ENCODE measurements around the gene ECI1. TPM values are rescaled to one million over a fixed set of nuclear protein-coding genes. Genes with fewer than 3 reads are reported as not detected.

ECI1 gene
- total RNA-seq, 4 donors from 2014 or later, result 104 to 208 (median 169) TPM

- H3K27ac ChIP-seq, result no peak overlapping the region
- H3K36me3 ChIP-seq, result peaks cover 6 to 27% of the 10 kb centered on the region in 2 donors
- no peaks in the 10 kb centered on the region for H3K27me3 ChIP-seq
- no peak for DNase-seq
- intact Hi-C loops (cut with DNase I), result no loop called here
- WGBS, 2 donors, result 84 to 89% methylated on average over 26 to 29 of the region's 30 CpGs
- no peak for TF ChIP-seq CTCF (IDR thresholded peaks at IDR 0.05)
- no peak for TF ChIP-seq POLR2A (IDR thresholded peaks at IDR 0.05)
- no peaks in the 10 kb centered on the region for H3K9me3 ChIP-seq
- H3K4me1 ChIP-seq, result no peaks in the 10 kb centered on the region
- no peak overlapping the region for H3K4me3 ChIP-seq (replicated peaks in 1 of 3)
Observed at GRCh38 chr16:2275476-2276367, 24.3 kb upstream of the ECI1 start.

- Histone ChIP-seq H3K4me3 (replicated peaks in 1 of 3) (no peak overlapping the region), H3K27ac (no peak overlapping the region), H3K36me3 (peaks cover 3 to 18% of the 10 kb centered on the region in 2 donors), H3K27me3 (no peaks in the 10 kb centered on the region), H3K4me1 (peaks cover 7 to 9% of the 10 kb centered on the region in 2 donors), H3K9me3 (no peaks in the 10 kb centered on the region)
- TF ChIP-seq POLR2A (IDR thresholded peaks at IDR 0.05) (no peak), CTCF (IDR thresholded peaks at IDR 0.05) (no peak)
- no peak for DNase-seq
- 86 to 93% methylated on average over 6 to 8 of the region's 10 CpGs for WGBS, 2 donors
- intact Hi-C loops (cut with DNase I), result no loop called here
Observed at GRCh38 chr16:2273931-2274330, 22.5 kb upstream of the ECI1 start.

- Histone ChIP-seq H3K9me3 (no peaks in the 10 kb centered on the region), H3K4me3 (replicated peaks in 1 of 3) (no peak overlapping the region), H3K4me1 (peaks cover 7 to 11% of the 10 kb centered on the region in 2 donors), H3K36me3 (peaks cover 3 to 18% of the 10 kb centered on the region in 2 donors), H3K27me3 (no peaks in the 10 kb centered on the region), H3K27ac (no peak overlapping the region)
- TF ChIP-seq POLR2A (IDR thresholded peaks at IDR 0.05) (no peak), CTCF (IDR thresholded peaks at IDR 0.05) (no peak)
- no peak for DNase-seq
- intact Hi-C loops (cut with DNase I), result no loop called here
- 87 to 94% methylated on average over 5 to 6 of the region's 16 CpGs for WGBS, 2 donors
Observed at GRCh38 chr16:2273484-2273883, 22.1 kb upstream of the ECI1 start.

- DNase-seq, result no peak
- TF ChIP-seq POLR2A (IDR thresholded peaks at IDR 0.05), result no peak
- no peak for TF ChIP-seq CTCF (IDR thresholded peaks at IDR 0.05)
Observed at GRCh38 chr16:2271848-2272461, 20.6 kb upstream of the ECI1 start.

More at GRCh38 chr16:2271848-2272461, 20.6 kb upstream of the ECI1 start:
- WGBS, 2 donors, result 93% methylated on average over 5 of the region's 14 CpGs; no CpG with 5 or more reads in 1 of the 2 donors
- Histone ChIP-seq H3K9me3 (no peaks in the 10 kb centered on the region), H3K27me3 (no peaks in the 10 kb centered on the region), H3K4me1 (peaks cover 7 to 11% of the 10 kb centered on the region in 2 donors), H3K4me3 (replicated peaks in 1 of 3) (no peak overlapping the region), H3K27ac (no peak overlapping the region), H3K36me3 (peaks cover 3 to 11% of the 10 kb centered on the region in 2 donors)
- intact Hi-C loops (cut with DNase I), result no loop called here
